Osteocyte (in vitro differentiated cells): ENCODE data around the gene MYO1D. TPM values are rescaled to one million over a fixed set of nuclear protein-coding genes. Genes with fewer than 3 reads are reported as not detected.

Source experiments
- DNase-seq: peaks from one replicate; pipeline ENCODE4 v3.0.0; 2021; ENCODE audit warnings: mixed read lengths; ENCODE audit not compliant: unreplicated experiment; ENCODE audit errors: extremely low spot score
- H3K27ac Mint-ChIP-seq: one replicate; pipeline ENCODE4 v1.8.0; 2021; ENCODE audit warnings: mild to moderate bottlenecking, mixed read lengths; ENCODE audit not compliant: unreplicated experiment
- H3K27me3 Mint-ChIP-seq: one replicate; pipeline ENCODE4 v1.8.0; 2021; ENCODE audit warnings: mixed read lengths; ENCODE audit not compliant: unreplicated experiment
- H3K36me3 Mint-ChIP-seq: one replicate; pipeline ENCODE4 v1.8.0; 2021; ENCODE audit warnings: mixed read lengths; ENCODE audit not compliant: unreplicated experiment
- H3K4me1 Mint-ChIP-seq: one replicate; pipeline ENCODE4 v1.8.0; 2021; ENCODE audit warnings: mixed read lengths; ENCODE audit not compliant: unreplicated experiment
- H3K4me3 Mint-ChIP-seq: one replicate; pipeline ENCODE4 v1.8.0; 2021; ENCODE audit warnings: mild to moderate bottlenecking, moderate library complexity, mixed read lengths; ENCODE audit not compliant: unreplicated experiment
- H3K9me3 Mint-ChIP-seq: one replicate; pipeline ENCODE4 v1.8.0; 2021; ENCODE audit warnings: mixed read lengths; ENCODE audit not compliant: unreplicated experiment
- CTCF ChIP-seq: fragments of 200-600 bp; sonication (generic); IDR thresholded peaks from 2 replicates; pipeline ENCODE4 v1.5.0; 2021; ENCODE audit warnings: antibody characterized with exemption, mild to moderate bottlenecking, moderate library complexity
- total RNA-seq: library from RNA; stranded (reverse); gene quantifications from 2 replicates; pipeline ENCODE4 v1.2.1, GENCODE V29; 2021

The MYO1D gene
- total RNA-seq, 1 donor from 2014 or later = 19.1 TPM

GRCh38 chr17:32713081-32713480, 163.8 kb downstream of the MYO1D start:
- peaks cover 4% of the 10 kb centered on the region for H3K36me3 Mint-ChIP-seq
- TF ChIP-seq CTCF = no peak

GRCh38 chr17:32709562-32709961, 167.4 kb downstream of the MYO1D start:
- Mint-ChIP-seq H3K4me1 (no peaks in the 10 kb centered on the region), H3K27me3 (no peaks in the 10 kb centered on the region)

More at GRCh38 chr17:32713081-32713480, 163.8 kb downstream of the MYO1D start:
- DNase-seq = no peak
- Mint-ChIP-seq H3K27ac (no peak overlapping the region), H3K4me3 (no peak overlapping the region), H3K27me3 (no peaks in the 10 kb centered on the region), H3K9me3 (peaks cover 7% of the 10 kb centered on the region), H3K4me1 (no peaks in the 10 kb centered on the region)

GRCh38 chr17:32701871-32702270, 175.1 kb downstream of the MYO1D start:
- Mint-ChIP-seq H3K36me3 (no peaks in the 10 kb centered on the region), H3K4me3 (no peak overlapping the region), H3K27ac (no peak overlapping the region), H3K27me3 (no peaks in the 10 kb centered on the region), H3K9me3 (no peaks in the 10 kb centered on the region), H3K4me1 (no peaks in the 10 kb centered on the region)
- no peak for TF ChIP-seq CTCF
- DNase-seq = no peak

More at GRCh38 chr17:32709562-32709961, 167.4 kb downstream of the MYO1D start:
- Mint-ChIP-seq H3K36me3 (peaks cover 2% of the 10 kb centered on the region), H3K9me3 (peaks cover 7% of the 10 kb centered on the region), H3K27ac (no peak overlapping the region), H3K4me3 (no peak overlapping the region)
- no peak for TF ChIP-seq CTCF
- no peak for DNase-seq

DNA sequence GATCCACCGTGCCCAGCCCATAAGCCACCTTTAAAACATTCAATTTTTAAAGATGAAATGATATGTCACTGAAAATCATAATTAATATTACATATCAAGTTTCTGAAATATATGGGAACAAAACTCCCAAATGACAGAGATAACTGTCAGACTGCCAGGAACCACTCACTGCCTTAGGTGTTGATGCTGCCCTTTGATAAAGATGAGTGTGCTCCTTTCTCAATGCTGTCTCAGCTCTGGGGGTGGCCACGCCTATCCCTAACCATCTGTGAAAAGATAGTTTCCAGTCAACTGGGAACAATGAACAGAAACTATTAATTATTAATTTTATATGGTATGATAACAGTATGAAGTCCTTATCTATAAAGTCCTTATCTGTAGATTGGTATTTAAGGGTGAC, 177.7 kb downstream of the MYO1D start:
- no peak overlapping the region for H3K4me3 Mint-ChIP-seq
- H3K9me3 Mint-ChIP-seq = no peaks in the 10 kb centered on the region
- no peaks in the 10 kb centered on the region for H3K4me1 Mint-ChIP-seq
- no peak overlapping the region for H3K27ac Mint-ChIP-seq
- H3K36me3 Mint-ChIP-seq = no peaks in the 10 kb centered on the region
- DNase-seq = no peak
- H3K27me3 Mint-ChIP-seq = no peaks in the 10 kb centered on the region
- TF ChIP-seq CTCF = no peak

DNA sequence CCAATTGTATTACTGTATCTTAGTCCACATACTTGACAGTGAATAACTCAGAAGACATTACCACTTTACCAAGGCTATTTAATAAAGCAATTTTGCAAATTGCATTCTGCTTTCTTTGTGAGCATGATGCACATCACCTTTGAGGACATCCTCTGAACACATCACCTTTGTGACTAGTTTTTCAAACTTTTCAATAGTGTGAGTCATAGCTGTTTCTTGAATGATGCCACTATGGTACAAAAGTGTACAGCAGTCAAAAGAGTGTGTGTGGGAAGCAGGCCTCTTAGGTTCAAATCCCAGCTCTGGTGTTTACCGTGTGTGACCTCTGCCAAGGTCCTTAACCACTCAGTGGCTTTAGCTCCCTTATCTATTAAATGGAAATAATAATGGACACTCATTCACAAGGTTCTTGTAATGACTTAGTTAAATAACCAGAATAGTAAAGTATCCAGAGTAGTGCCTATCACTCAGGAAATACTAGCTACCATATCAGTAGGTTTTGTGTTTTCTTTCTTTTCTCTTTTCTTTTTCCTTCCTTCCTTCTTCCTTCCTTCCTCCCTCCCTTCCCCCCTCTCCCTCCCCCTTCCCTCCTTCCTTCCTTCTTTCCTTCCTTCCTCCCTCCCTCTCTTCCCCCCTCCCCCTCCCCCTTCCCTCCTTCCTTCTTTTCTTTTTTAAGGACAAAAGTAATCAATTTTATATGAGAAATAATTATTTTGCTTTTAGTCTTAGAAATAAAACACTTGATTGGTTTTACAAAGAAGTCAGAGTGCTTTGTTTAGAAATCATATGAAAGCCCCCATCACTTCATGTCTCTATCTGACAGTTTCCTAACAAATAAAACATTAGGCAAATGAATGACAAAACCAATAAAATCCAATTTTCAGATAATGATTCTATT, 178.9 kb downstream of the MYO1D start:
- H3K27me3 Mint-ChIP-seq = no peaks in the 10 kb centered on the region
- DNase-seq = no peak
- H3K36me3 Mint-ChIP-seq = no peaks in the 10 kb centered on the region
- no peak overlapping the region for H3K27ac Mint-ChIP-seq
- TF ChIP-seq CTCF = no peak
- H3K9me3 Mint-ChIP-seq = no peaks in the 10 kb centered on the region
- no peaks in the 10 kb centered on the region for H3K4me1 Mint-ChIP-seq
- H3K4me3 Mint-ChIP-seq = no peak overlapping the region
